ENCODE data around the gene TMEM39A.

DNA sequence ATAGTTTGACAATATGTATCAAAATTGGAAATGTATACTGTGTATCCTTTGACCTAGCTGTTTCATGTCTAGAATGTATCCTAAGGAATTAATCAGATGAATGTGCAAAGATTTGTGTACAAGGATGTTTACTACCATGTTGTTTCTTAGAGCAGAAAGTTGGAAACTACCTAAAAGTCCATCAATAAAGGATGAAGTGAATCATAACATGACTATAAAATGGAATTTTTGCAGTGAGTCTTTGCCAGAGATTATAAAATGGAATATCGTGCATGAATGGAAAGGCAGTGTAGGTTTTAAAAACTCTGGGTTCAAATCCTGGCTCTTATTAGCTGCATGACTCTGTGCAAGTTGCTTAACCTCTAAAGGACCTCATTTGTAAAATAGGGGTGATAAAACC is 19.7 kb upstream of the TMEM39A start:
- TF ChIP-seq CTCF (IDR thresholded peaks at IDR 0.05; ENCODE audit: extremely low read depth in 1 of 2, insufficient read depth in 1 of 2, low read depth in 1 of 2, low read length in 2 of 2) (no peak), EZH2 (IDR thresholded peaks at IDR 0.05; ENCODE audit: borderline replicate concordance, low read depth, low read length, severe bottlenecking) (no peak), POLR2AphosphoS5 (IDR thresholded peaks at IDR 0.05; ENCODE audit: insufficient read depth, low read depth, low read length) (no peak), POLR2A (IDR thresholded peaks at IDR 0.05; ENCODE audit: low read depth, low read length) (no peak), MAX (IDR thresholded peaks at IDR 0.05; ENCODE audit: insufficient read depth, insufficient read length) (no peak), JUN (IDR thresholded peaks at IDR 0.05; ENCODE audit: borderline replicate concordance, insufficient read depth, insufficient read length, low read depth) (no peak), MYC (IDR thresholded peaks at IDR 0.05; ENCODE audit: low read depth, low read length) (no peak), FOS (IDR thresholded peaks at IDR 0.05; ENCODE audit: borderline replicate concordance, insufficient read depth, low read length) (no peak)

Data from endothelial cell of umbilical vein (primary cell).